Endothelial cell of umbilical vein (primary cell): ENCODE data around the gene ZNF396. TPM values are rescaled to one million over a fixed set of nuclear protein-coding genes. Genes with fewer than 3 reads are reported as not detected.

Experiments
- BruUV-seq: library from RNA; stranded (reverse); fragments of 400-500 nt; replicated peaks from 2 replicates; lab custom pipeline; 2021; lab: Mats Ljungman, UMichigan
- CTCF ChIA-PET: fragments of 300-600, 350-600 bp; sonication (Branson Sonifier 250); formaldehyde crosslinking; loops from one replicate; lab custom pipeline; 2021; ENCODE audit warnings: antibody characterized with exemption, inconsistent platforms; lab: Charles Lee
- POLR2A ChIA-PET: fragments of 300-600, 350-600 bp; sonication (Branson Sonifier 250); formaldehyde crosslinking; loops from one replicate; lab custom pipeline; 2021; ENCODE audit warnings: antibody characterized with exemption, inconsistent platforms; lab: Charles Lee
- DNase-seq: peaks from one replicate; pipeline ENCODE4 v3.0.0-alpha.2; 2011; ENCODE audit warnings: low read depth, low spot score
- FAIRE-seq: peaks from 2 replicates; lab custom pipeline; 2011; peaks lifted over from hg19 to GRCh38; lab: Jason Lieb, UNC
- H2AFZ ChIP-seq: 2 replicates; pipeline ENCODE4 v1.6.0; 2012; ENCODE audit warnings: low read depth, low read length, control low read depth, inconsistent platforms
- H3K27ac ChIP-seq: 2 replicates; pipeline ENCODE4 v1.5.1; 2011; ENCODE audit warnings: low read depth, mild to moderate bottlenecking, control low read depth, low read length, moderate library complexity; ENCODE audit not compliant: insufficient read depth
- H3K27me3 ChIP-seq, 2 experiments: 2 replicates each; pipeline versions ENCODE4 v1.6.0 to v1.6.1; 2011; ENCODE audit warnings: low read length in 2 of 2, mixed read lengths in 1 of 2; ENCODE audit not compliant: control insufficient read depth in 2 of 2, insufficient read depth in 2 of 2
- H3K36me3 ChIP-seq, 2 experiments: 2 replicates in 1 of 2; 3 replicates in 1 of 2; pipeline ENCODE4 v1.5.1; 2011; ENCODE audit warnings: low read length in 2 of 2, mild to moderate bottlenecking in 1 of 2, moderate library complexity in 1 of 2; ENCODE audit not compliant: control insufficient read depth in 2 of 2, insufficient read depth in 2 of 2; ENCODE audit errors: extremely low read depth in 1 of 2
- H3K4me1 ChIP-seq: 3 replicates; pipeline ENCODE4 v1.5.1; 2011; ENCODE audit warnings: mild to moderate bottlenecking, low read length; ENCODE audit not compliant: control insufficient read depth, insufficient read depth; ENCODE audit errors: extremely low read depth
- H3K4me2 ChIP-seq: 2 replicates; pipeline ENCODE4 v1.6.1; 2011; ENCODE audit warnings: low read length, control low read depth, mixed read lengths; ENCODE audit not compliant: insufficient read depth
- H3K4me3 ChIP-seq, 3 experiments: fragments of 200-600 bp in 1 of 3; sonication (generic), shearing (Covaris generic) in 1 of 3; replicated peaks in 1 of 3; 2 replicates each; pipeline ENCODE4 v1.5.1; 2011 to 2016; ENCODE audit warnings: control low read depth in 3 of 3, low read length in 3 of 3, mild to moderate bottlenecking in 2 of 3, inconsistent platforms in 1 of 3, low read depth in 1 of 3, moderate library complexity in 1 of 3; ENCODE audit not compliant: insufficient read depth in 1 of 3
- H3K79me2 ChIP-seq: 2 replicates; pipeline ENCODE4 v1.6.0; 2012; ENCODE audit warnings: low read length, inconsistent platforms; ENCODE audit not compliant: control insufficient read depth, insufficient read depth
- H3K9ac ChIP-seq: replicated peaks from 2 replicates; pipeline ENCODE3; 2011; ENCODE audit warnings: low read length, control low read depth; ENCODE audit not compliant: insufficient read depth; ENCODE audit errors: extremely low read depth
- H3K9me1 ChIP-seq: replicated peaks from 3 replicates; pipeline ENCODE4 v1.6.0; 2011; ENCODE audit warnings: mild to moderate bottlenecking, low read length; ENCODE audit not compliant: control insufficient read depth, insufficient read depth; ENCODE audit errors: extremely low read depth
- H3K9me3 ChIP-seq: replicated peaks from 2 replicates; pipeline ENCODE4 v1.5.1; 2012; ENCODE audit warnings: low read length, inconsistent platforms; ENCODE audit not compliant: control insufficient read depth, insufficient read depth
- H4K20me1 ChIP-seq: replicated peaks from 2 replicates; pipeline ENCODE3; 2011; ENCODE audit warnings: mild to moderate bottlenecking, low read length; ENCODE audit not compliant: control insufficient read depth, insufficient read depth; ENCODE audit errors: extremely low read depth
- CTCF ChIP-seq, 2 donors: IDR thresholded peaks; 1 replicate in 1 of 2; 2 replicates in 1 of 2; pipeline ENCODE4 v1.5.1; 2011; ENCODE audit warnings: low read length in 2 of 2, mild to moderate bottlenecking in 2 of 2, moderate library complexity in 2 of 2, control low read depth in 1 of 2, inconsistent platforms in 1 of 2, low read depth in 1 of 2; ENCODE audit not compliant: insufficient read depth in 1 of 2; ENCODE audit errors: extremely low read depth in 1 of 2
- EZH2 ChIP-seq: IDR thresholded peaks from 2 replicates; pipeline ENCODE4 v1.6.1; 2012; ENCODE audit warnings: borderline replicate concordance, low read depth, mild to moderate bottlenecking, moderate library complexity, low read length, inconsistent platforms; ENCODE audit not compliant: severe bottlenecking
- FOS ChIP-seq: IDR thresholded peaks from 2 replicates; pipeline ENCODE4 v1.6.1; 2011; ENCODE audit warnings: mild to moderate bottlenecking, low read length, moderate library complexity, borderline replicate concordance; ENCODE audit not compliant: insufficient read depth
- GATA2 ChIP-seq: IDR thresholded peaks from 2 replicates; pipeline ENCODE4 v1.7.0; 2011; ENCODE audit warnings: low read depth, mild to moderate bottlenecking, moderate library complexity, mixed read lengths, low read length; ENCODE audit not compliant: insufficient read length, insufficient read depth
- JUN ChIP-seq: IDR thresholded peaks from 2 replicates; pipeline ENCODE4 v1.6.1; 2011; ENCODE audit warnings: borderline replicate concordance, low read depth; ENCODE audit not compliant: insufficient read length, insufficient read depth
- MAX ChIP-seq: IDR thresholded peaks from 2 replicates; pipeline ENCODE4 v1.6.1; 2011; ENCODE audit not compliant: insufficient read depth, insufficient read length
- MYC ChIP-seq: IDR thresholded peaks from one replicate; pipeline ENCODE4 v1.6.1; 2011; ENCODE audit warnings: mild to moderate bottlenecking, low read depth, low read length
- POLR2A ChIP-seq: IDR thresholded peaks from 2 replicates; pipeline ENCODE4 v1.6.1; 2012; ENCODE audit warnings: low read depth, mild to moderate bottlenecking, control low read depth, low read length
- POLR2AphosphoS5 ChIP-seq: IDR thresholded peaks from 2 replicates; pipeline ENCODE4 v1.6.1; 2012; ENCODE audit warnings: low read depth, mild to moderate bottlenecking, control low read depth, low read length, moderate library complexity; ENCODE audit not compliant: insufficient read depth
- dilution Hi-C: fragments of 300-500 bp; cut with MboI; formaldehyde crosslinking; loops from one replicate; pipeline ENCODE4 v1.15.0; 2019; ENCODE audit warnings: low sequenced_read_pairs; ENCODE audit not compliant: extremely low pct_ligation_motif_present
- intact Hi-C: fragments of 100-400 bp; cut with micrococcal nuclease; formaldehyde crosslinking; loops from one replicate; pipeline ENCODE4 v1.10.0; 2022
- polyA plus RNA-seq, 4 experiments: library from polyadenylated mRNA; depleted of rRNA in 3 of 4; stranded (reverse) in 3 of 4; unstranded in 1 of 4; fragments of >200 nt; gene quantifications; 2 replicates each; pipeline versions ENCODE4 v1.2.1 to v1.2.3, GENCODE V29; 2011 to 2012; ENCODE audit warnings: missing spikeins in 1 of 4
- total RNA-seq: library from RNA; stranded (reverse); gene quantifications from 2 replicates; pipeline ENCODE4 v1.2.3, GENCODE V29; 2021

The ZNF396 gene
- total and polyA plus RNA-seq, 2 donors (not counting 3 experiments of a cell fraction or from before 2014, with no cell fraction given) = 0.28 to 0.44 TPM

DNA sequence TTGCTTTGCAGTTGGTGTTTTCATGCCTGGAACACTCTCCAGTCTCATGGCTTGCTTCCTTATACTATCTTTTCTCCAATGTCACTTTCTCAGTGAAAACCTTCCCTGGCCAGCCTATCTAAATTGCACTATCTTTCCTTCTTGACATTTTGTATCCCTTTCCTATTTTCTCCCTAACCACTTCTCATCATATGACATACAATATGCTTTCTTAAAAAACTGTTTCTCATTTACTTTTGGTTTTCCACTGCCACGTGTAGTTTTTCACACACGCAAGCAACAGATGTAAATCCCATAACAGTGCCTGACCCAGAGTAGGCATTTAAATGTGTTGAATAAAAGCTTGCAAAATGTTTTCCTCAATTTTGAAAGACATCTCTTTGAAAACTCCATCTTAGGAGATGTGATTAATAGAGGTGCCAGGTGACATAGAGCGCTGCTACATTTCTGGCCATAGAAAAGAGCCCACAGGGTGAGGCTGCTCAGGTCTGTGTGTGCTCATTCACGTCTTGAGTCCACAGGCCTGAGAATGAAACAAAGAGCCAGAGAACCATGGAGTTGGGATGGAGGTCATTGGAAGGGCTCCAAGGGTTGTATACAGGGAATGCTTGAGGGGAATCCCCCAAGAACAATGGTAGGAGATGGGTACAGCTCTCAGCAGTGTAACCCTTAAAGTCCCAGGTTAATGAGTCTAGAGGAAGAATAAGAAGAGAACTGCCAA lies 45.6 kb downstream of the ZNF396 start:
- FAIRE-seq = no peak
- Histone ChIP-seq H3K27ac (no peak overlapping the region), H3K9ac (no peak overlapping the region), H3K4me3 (no peak overlapping the region), H3K4me1 (no peaks in the 10 kb centered on the region), H3K4me2 (no peak overlapping the region), H3K79me2 (peaks cover 2% of the 10 kb centered on the region), H3K9me1 (no peaks in the 10 kb centered on the region), H3K9me3 (no peaks in the 10 kb centered on the region), H4K20me1 (no peaks in the 10 kb centered on the region), H3K36me3 (peaks cover 15 to 21% of the 10 kb centered on the region in 2 experiments), H2AFZ (no peak overlapping the region), H3K27me3 (no peaks in the 10 kb centered on the region)
- CTCF ChIA-PET = interaction anchor here (1.3 kb wide), 1 partner anchor 9 kb away, joined by 4 read pairs; no protein-coding TSS in a partner anchor
- intact Hi-C loops = no loop called here
- BruUV-seq = no TSS peak
- TF ChIP-seq POLR2AphosphoS5 (no peak), CTCF (IDR thresholded peaks at IDR 0.05; ENCODE audit: extremely low read depth in 1 of 2, insufficient read depth in 1 of 2, low read depth in 1 of 2, low read length in 2 of 2) (no peak), POLR2A (no peak)
- POLR2A ChIA-PET = no interaction called here
- dilution Hi-C loops = no loop called here
- DNase-seq = peak; percentile 65

DNA sequence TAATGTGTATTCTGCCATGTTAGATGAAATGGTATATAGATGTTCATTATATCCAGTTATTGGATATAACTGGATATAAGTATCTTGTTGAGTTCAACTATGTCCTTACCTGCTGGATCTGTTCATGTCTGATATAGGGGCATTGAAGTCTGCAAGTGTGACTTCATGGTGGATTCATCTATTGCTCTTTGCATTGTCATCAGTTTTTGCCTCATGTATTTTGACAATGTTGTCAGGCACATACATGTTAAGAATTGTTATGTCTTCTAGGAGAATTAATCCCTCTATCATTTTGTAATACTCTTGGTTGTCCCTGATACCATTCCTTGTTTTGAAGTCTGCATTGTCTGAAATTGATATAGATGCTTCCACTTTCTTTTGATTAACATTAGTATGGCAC lies 48.3 kb downstream of the ZNF396 start:
- dilution Hi-C loops = no loop called here
- no TSS peak for BruUV-seq

More for the DNA sequence above, 48.3 kb downstream of the ZNF396 start:
- peaks cover 7% of the 10 kb centered on the region for H3K4me1 ChIP-seq
- DNase-seq (no peak), FAIRE-seq (no peak)
- ChIA-PET POLR2A (no interaction called here), CTCF (interaction anchor here (1.0 kb wide), 1 partner anchor 30 kb away, joined by 3 read pairs; no protein-coding TSS in a partner anchor)
- intact Hi-C loops = no loop called here
- H3K27me3 ChIP-seq = no peaks in the 10 kb centered on the region
- peaks cover 2 to 6% of the 10 kb centered on the region in 2 experiments for H3K36me3 ChIP-seq
- no peaks in the 10 kb centered on the region for H3K79me2 ChIP-seq
- H3K9me1 ChIP-seq = no peaks in the 10 kb centered on the region
- TF ChIP-seq JUN = no peak
- no peak for TF ChIP-seq CTCF (IDR thresholded peaks at IDR 0.05; ENCODE audit: extremely low read depth in 1 of 2, insufficient read depth in 1 of 2, low read depth in 1 of 2, low read length in 2 of 2)
- no peak for TF ChIP-seq MAX
- TF ChIP-seq MYC = no peak
- TF ChIP-seq FOS = no peak
- TF ChIP-seq POLR2AphosphoS5 = no peak
- TF ChIP-seq GATA2 = no peak
- no peak for TF ChIP-seq EZH2
- TF ChIP-seq POLR2A = no peak
- no peak overlapping the region for H3K27ac ChIP-seq
- H3K4me3 ChIP-seq = no peak overlapping the region
- no peaks in the 10 kb centered on the region for H4K20me1 ChIP-seq
- no peak overlapping the region for H3K9ac ChIP-seq
- H3K4me2 ChIP-seq = no peak overlapping the region
- H2AFZ ChIP-seq = no peak overlapping the region
- no peaks in the 10 kb centered on the region for H3K9me3 ChIP-seq
